ENCODE data around the gene PLA2G2D. TPM values are rescaled to one million over a fixed set of nuclear protein-coding genes. Genes with fewer than 3 reads are reported as not detected.

The PLA2G2D gene
- total RNA-seq, 1 experiment from 2014 or later, result not detected

- no peak overlapping the region for H4K5ac ChIP-seq (ENCODE audit: insufficient read length, low read depth, low read length)
- no peak overlapping the region for H4K8ac ChIP-seq (replicated peaks; ENCODE audit: insufficient read length, low read depth, low read length)
- H3K4me1 ChIP-seq (ENCODE audit: insufficient read depth, low read length), result peaks cover 3% of the 10 kb centered on the region; the same call in 1 of the 2 replicates
- no peak overlapping the region for H2BK12ac ChIP-seq (ENCODE audit: insufficient read length, low read depth, low read length)
- no peaks in the 10 kb centered on the region for H3K23me2 ChIP-seq (ENCODE audit: insufficient read length, low read depth, low read length, poor library complexity, severe bottlenecking)
- H3T11ph ChIP-seq (ENCODE audit: low read length), result no peak overlapping the region
- no peak overlapping the region for H2BK120ac ChIP-seq (ENCODE audit: low read depth, low read length, poor library complexity, severe bottlenecking)
- H2BK5ac ChIP-seq (ENCODE audit: insufficient read length, low read length), result no peak overlapping the region
- Mint-ChIP-seq H3K9me3 (peaks cover 19 to 25% of the 10 kb centered on the region in 2 experiments), H3K4me3 (no peak overlapping the region), H3K36me3 (ENCODE audit: insufficient read depth in 1 of 3, low read depth in 3 of 3) (peaks cover 2 to 7% (median 6%) of the 10 kb centered on the region in 3 experiments; a peak in 5 of 7 replicates), H3K27ac (no peak overlapping the region; a peak in 1 of 7 replicates), H3K4me1 (peaks cover 7 to 8% of the 10 kb centered on the region in 2 experiments), H3K27me3 (ENCODE audit: low read depth) (peaks cover 16% of the 10 kb centered on the region)
- no peak overlapping the region for H3K56ac ChIP-seq (ENCODE audit: insufficient read length, low read depth, low read length)
- H3K23ac ChIP-seq (ENCODE audit: insufficient read length, low read depth, low read length), result no peak overlapping the region
- no peaks in the 10 kb centered on the region for H3K79me2 ChIP-seq (ENCODE audit: insufficient read depth, low read length)
- WGBS (ENCODE audit: extremely low coverage, insufficient read length, low lambda C conversion rate), result no CpG with 5 or more reads among the region's 17 CpGs
- no peak overlapping the region for H2AK5ac ChIP-seq (ENCODE audit: insufficient read length, low read length)
- H3K27me3 ChIP-seq (ENCODE audit: insufficient read depth, low read length), result no peaks in the 10 kb centered on the region
- no peak overlapping the region for H3K9ac ChIP-seq (ENCODE audit: extremely low read depth, insufficient read length, low read length)
- H3K18ac ChIP-seq (ENCODE audit: insufficient read length, low read depth, low read length), result no peak overlapping the region
- no peaks in the 10 kb centered on the region for H3K9me3 ChIP-seq (ENCODE audit: control insufficient read depth, low read depth, low read length)
- TF ChIP-seq CTCF (conservative IDR thresholded peaks at IDR 0.05), result no peak
- no peak overlapping the region for H3K27ac ChIP-seq (ENCODE audit: insufficient read length, low read depth, low read length)
- no peak overlapping the region for H2BK20ac ChIP-seq (ENCODE audit: low read depth, low read length, poor library complexity, severe bottlenecking)
- H3K14ac ChIP-seq (ENCODE audit: insufficient read depth, low read length), result no peak overlapping the region
- no peaks in the 10 kb centered on the region for H4K20me1 ChIP-seq (ENCODE audit: control insufficient read depth, insufficient read depth, insufficient read length)
- no peak overlapping the region for H3K4ac ChIP-seq (ENCODE audit: low read depth, low read length)
- no peak overlapping the region for H4K91ac ChIP-seq (ENCODE audit: insufficient read length, low read depth, low read length)
- no peaks in the 10 kb centered on the region for H3K79me1 ChIP-seq (ENCODE audit: insufficient read depth, low read depth, low read length, poor library complexity, severe bottlenecking)
- H2AFZ ChIP-seq (ENCODE audit: low read length), result no peak overlapping the region
- no peak overlapping the region for H2BK15ac ChIP-seq (ENCODE audit: low read depth, low read length)
- H3K4me2 ChIP-seq (ENCODE audit: insufficient read depth, insufficient read length, low read length), result no peak overlapping the region
- no peak for DNase-seq
Observed at GRCh38 chr1:20166051-20166450, 46.7 kb upstream of the PLA2G2D start.

All from H9 (cell line).